Peyer's patch (tissue), 4 donors: ENCODE data around the gene CPT1B. TPM values are rescaled to one million over a fixed set of nuclear protein-coding genes. Genes with fewer than 3 reads are reported as not detected.
A peak's percentile ranks its signal among the peaks of the same experiment; 100 is the strongest.

Experiments
- DNase-seq, 3 donors: peaks; one replicate each; pipeline ENCODE4 v3.0.0-alpha.2; 2017 to 2019
- H3K27ac ChIP-seq, 4 donors: fragments of 200-600 bp; sonication (generic); one replicate each; pipeline ENCODE4 v1.5.1; 2016 to 2019
- H3K27me3 ChIP-seq, 2 donors: fragments of 200-600 bp; sonication (generic); one replicate each; pipeline ENCODE4 v1.5.1; 2019
- H3K36me3 ChIP-seq, 3 donors: fragments of 200-600 bp; sonication (generic); one replicate each; pipeline ENCODE4 v1.5.1; 2016 to 2019
- H3K4me1 ChIP-seq, 4 donors: fragments of 200-600 bp; sonication (generic); one replicate each; pipeline ENCODE4 v1.5.1; 2016 to 2019
- H3K4me3 ChIP-seq, 4 donors: fragments of 200-600 bp; sonication (generic); 1 replicate in 3 of 4; 2 replicates in 1 of 4; pipeline ENCODE4 v1.5.1; 2016 to 2019; ENCODE audit warnings: mild to moderate bottlenecking in 1 of 4
- H3K9me3 ChIP-seq, 4 donors: fragments of 200-600 bp; sonication (generic); one replicate each; pipeline ENCODE4 v1.5.1; 2016 to 2019; ENCODE audit warnings: mild to moderate bottlenecking in 1 of 4
- CTCF ChIP-seq, 6 experiments: fragments of 450-650 bp in 4 of 6; fragments of 200-600 bp in 2 of 6; sonication (generic) in 1 of 6; IDR thresholded peaks; one replicate each; pipeline ENCODE4 v1.5.1; 2017 to 2019; ENCODE audit warnings: antibody characterized with exemption in 6 of 6, mild to moderate bottlenecking in 3 of 6, moderate library complexity in 1 of 6
- POLR2A ChIP-seq, 2 donors: fragments of 450-650 bp; IDR thresholded peaks; one replicate each; pipeline ENCODE4 v1.5.1; 2017; ENCODE audit warnings: antibody characterized with exemption in 2 of 2, mild to moderate bottlenecking in 2 of 2, moderate library complexity in 2 of 2
- total RNA-seq, 4 donors: library from RNA; depleted of rRNA; stranded (reverse); fragments of >200 nt; gene quantifications; one replicate each; pipeline ENCODE4 v1.1.0, GENCODE V29; 2016

The CPT1B gene
- total RNA-seq, 4 donors from 2014 or later: 51.2 to 133 (median 56.5) TPM

GRCh38 chr22:50562523-50563412 lies 15.5 kb downstream of the CPT1B start, which contains the start of gene SYCE3:
SYCE3 (minus strand) TSS chr22:50562919; CDS start chr22:50556405, 6,514 bp downstream.
- peak within 1 kb of the TSS; percentile 45 to 66 (median 60) for H3K4me3 ChIP-seq
- TF ChIP-seq POLR2A (IDR thresholded peaks at IDR 0.05) (peak; percentile 94), CTCF (IDR thresholded peaks at IDR 0.05) (peak; percentile 96 to 100 (median 98))
- peaks cover 0 to 2% (median 0%) of the 10 kb centered on the region in 3 donors for H3K36me3 ChIP-seq

GRCh38 chr22:50561401-50562358 lies 16.5 kb downstream of the CPT1B start:
- H3K4me3 ChIP-seq: no peak overlapping the region
- H3K27ac ChIP-seq: no peak overlapping the region
- no peaks in the 10 kb centered on the region for H3K27me3 ChIP-seq
- no peak for DNase-seq
- H3K36me3 ChIP-seq: no peaks in the 10 kb centered on the region
- H3K4me1 ChIP-seq: peaks cover 0 to 8% (median 6%) of the 10 kb centered on the region in 4 donors
- no peaks in the 10 kb centered on the region for H3K9me3 ChIP-seq
- TF ChIP-seq CTCF (IDR thresholded peaks at IDR 0.05): no peak
- TF ChIP-seq POLR2A (IDR thresholded peaks at IDR 0.05): no peak

More at GRCh38 chr22:50562523-50563412, 15.5 kb downstream of the CPT1B start, which contains the start of gene SYCE3:
- no peaks in the 10 kb centered on the region for H3K27me3 ChIP-seq
- H3K27ac ChIP-seq: peak within 1 kb of the TSS; percentile 66 to 84 (median 74)
- H3K4me1 ChIP-seq: peaks cover 0 to 8% (median 6%) of the 10 kb centered on the region in 4 donors
- peak; percentile 99 for DNase-seq
- no peaks in the 10 kb centered on the region for H3K9me3 ChIP-seq

GRCh38 chr22:50560034-50560433 lies 18.2 kb downstream of the CPT1B start:
- no peak overlapping the region for H3K27ac ChIP-seq
- H3K9me3 ChIP-seq: no peaks in the 10 kb centered on the region
- no peaks in the 10 kb centered on the region for H3K27me3 ChIP-seq
- no peak for DNase-seq
- H3K36me3 ChIP-seq: no peaks in the 10 kb centered on the region
- peaks cover 0 to 8% (median 6%) of the 10 kb centered on the region in 4 donors for H3K4me1 ChIP-seq
- TF ChIP-seq CTCF (IDR thresholded peaks at IDR 0.05) (no peak), POLR2A (IDR thresholded peaks at IDR 0.05) (no peak)
- no peak overlapping the region for H3K4me3 ChIP-seq

GRCh38 chr22:50556703-50557102 lies 21.5 kb downstream of the CPT1B start:
- H3K4me1 ChIP-seq: no peaks in the 10 kb centered on the region
- H3K4me3 ChIP-seq: no peak overlapping the region
- no peaks in the 10 kb centered on the region for H3K9me3 ChIP-seq
- H3K36me3 ChIP-seq: no peaks in the 10 kb centered on the region
- DNase-seq: no peak
- no peak for TF ChIP-seq CTCF (IDR thresholded peaks at IDR 0.05)
- TF ChIP-seq POLR2A (IDR thresholded peaks at IDR 0.05): no peak
- H3K27ac ChIP-seq: no peak overlapping the region
- H3K27me3 ChIP-seq: no peaks in the 10 kb centered on the region

GRCh38 chr22:50553310-50553709 lies 24.9 kb downstream of the CPT1B start:
- Histone ChIP-seq H3K4me3 (no peak overlapping the region), H3K36me3 (no peaks in the 10 kb centered on the region), H3K9me3 (no peaks in the 10 kb centered on the region), H3K4me1 (peaks cover 0 to 11% (median 10%) of the 10 kb centered on the region in 4 donors), H3K27ac (no peak overlapping the region), H3K27me3 (peaks cover 0 to 6% of the 10 kb centered on the region in 2 donors)
- TF ChIP-seq POLR2A (IDR thresholded peaks at IDR 0.05) (no peak), CTCF (IDR thresholded peaks at IDR 0.05) (no peak)
- DNase-seq: no peak
